SK-N-SH treated with all-trans-retinoic acid at 6 μM for 48 hours (cell line): ENCODE measurements around the gene TCF25.

ENCODE experiments used
- ATAC-seq: fragments of 200-7000 bp; cut with Tn5 transposase; 3 replicates; pipeline ENCODE4 v1.9.1; 2020; ENCODE audit warnings: mild to moderate bottlenecking, moderate library complexity
- CSDC2 ChIP-seq: fragments of 250-450 bp; sonication (Bioruptor Pico); IDR thresholded peaks from 2 replicates; pipeline ENCODE4 v1.5.0; 2020; ENCODE audit warnings: mild to moderate bottlenecking, moderate library complexity
- ESRRG ChIP-seq: fragments of 250-450 bp; sonication (Bioruptor Pico); IDR thresholded peaks from 2 replicates; pipeline ENCODE4 v1.6.1; 2021; ENCODE audit warnings: mild to moderate bottlenecking
- PPARA ChIP-seq: fragments of 250-450 bp; sonication (Bioruptor Pico); IDR thresholded peaks from 2 replicates; pipeline ENCODE4 v1.5.0; 2020; ENCODE audit warnings: mild to moderate bottlenecking, borderline replicate concordance
- RARB ChIP-seq: fragments of 250-450 bp; sonication (Bioruptor Pico); IDR thresholded peaks from 2 replicates; pipeline ENCODE4 v1.8.0; 2021; ENCODE audit warnings: mild to moderate bottlenecking, moderate library complexity
- SNAI2 ChIP-seq: fragments of 250-450 bp; sonication (Bioruptor Pico); IDR thresholded peaks from 2 replicates; pipeline ENCODE4 v1.5.0; 2020; ENCODE audit warnings: mild to moderate bottlenecking, moderate library complexity
- TCF4 ChIP-seq: fragments of 250-450 bp; sonication (Bioruptor Pico); IDR thresholded peaks from 2 replicates; pipeline ENCODE4 v1.8.0; 2021; ENCODE audit warnings: mild to moderate bottlenecking, moderate library complexity, borderline replicate concordance
- TOX ChIP-seq: fragments of 250-450 bp; sonication (Bioruptor Pico); IDR thresholded peaks from 2 replicates; pipeline ENCODE4 v1.8.0; 2021; ENCODE audit warnings: mild to moderate bottlenecking, moderate library complexity, borderline replicate concordance
- ZC3H10 ChIP-seq: fragments of 250-450 bp; sonication (Bioruptor Pico); IDR thresholded peaks from 2 replicates; pipeline ENCODE4 v1.5.1; 2021; ENCODE audit warnings: mild to moderate bottlenecking, moderate library complexity
- ZFP3 ChIP-seq: fragments of 250-450 bp; sonication (Bioruptor Pico); IDR thresholded peaks from 2 replicates; pipeline ENCODE4 v1.5.0; 2020; ENCODE audit warnings: mild to moderate bottlenecking, moderate library complexity
- ZFP30 ChIP-seq: fragments of 450-650 bp; formaldehyde crosslinking; IDR thresholded peaks from 2 replicates; pipeline ENCODE4 v1.5.0; 2022; ENCODE audit warnings: mild to moderate bottlenecking, moderate library complexity
- ZNF565 ChIP-seq: fragments of 450-650 bp; formaldehyde crosslinking; conservative IDR thresholded peaks from 2 replicates; pipeline ENCODE4 v1.5.0; 2020; ENCODE audit warnings: low read depth, mild to moderate bottlenecking, moderate library complexity
- ZNF8 ChIP-seq: fragments of 450-650 bp; formaldehyde crosslinking; IDR thresholded peaks from 2 replicates; pipeline ENCODE4 v1.5.0; 2020; ENCODE audit warnings: mild to moderate bottlenecking, moderate library complexity
- TF ChIP-seq, protein P1 (sequence below): fragments of 250-450 bp; sonication (Bioruptor Pico); IDR thresholded peaks from 2 replicates; pipeline ENCODE4 v1.8.0; 2021; ENCODE audit warnings: low read depth, mild to moderate bottlenecking, moderate library complexity, borderline replicate concordance
- TF ChIP-seq, protein P2 (sequence below): fragments of 250-450 bp; sonication (Bioruptor Pico); IDR thresholded peaks from 2 replicates; pipeline ENCODE4 v1.5.1; 2021; ENCODE audit warnings: mild to moderate bottlenecking, moderate library complexity
- TF ChIP-seq, protein P3 (sequence below): fragments of 250-450 bp; sonication (Bioruptor Pico); IDR thresholded peaks from 2 replicates; pipeline ENCODE4 v1.8.0; 2020; ENCODE audit warnings: mild to moderate bottlenecking, moderate library complexity, borderline replicate concordance
- TF ChIP-seq, protein P4 (sequence below): fragments of 250-450 bp; sonication (Bioruptor Pico); IDR thresholded peaks from 2 replicates; pipeline ENCODE4 v1.5.0; 2020; ENCODE audit warnings: mild to moderate bottlenecking, moderate library complexity
- TF ChIP-seq, protein P5 (sequence below): fragments of 250-450 bp; sonication (Bioruptor Pico); IDR thresholded peaks from 2 replicates; pipeline ENCODE4 v1.5.1; 2020; ENCODE audit warnings: low read depth, mild to moderate bottlenecking, moderate library complexity

The TCF25 gene

DNA sequence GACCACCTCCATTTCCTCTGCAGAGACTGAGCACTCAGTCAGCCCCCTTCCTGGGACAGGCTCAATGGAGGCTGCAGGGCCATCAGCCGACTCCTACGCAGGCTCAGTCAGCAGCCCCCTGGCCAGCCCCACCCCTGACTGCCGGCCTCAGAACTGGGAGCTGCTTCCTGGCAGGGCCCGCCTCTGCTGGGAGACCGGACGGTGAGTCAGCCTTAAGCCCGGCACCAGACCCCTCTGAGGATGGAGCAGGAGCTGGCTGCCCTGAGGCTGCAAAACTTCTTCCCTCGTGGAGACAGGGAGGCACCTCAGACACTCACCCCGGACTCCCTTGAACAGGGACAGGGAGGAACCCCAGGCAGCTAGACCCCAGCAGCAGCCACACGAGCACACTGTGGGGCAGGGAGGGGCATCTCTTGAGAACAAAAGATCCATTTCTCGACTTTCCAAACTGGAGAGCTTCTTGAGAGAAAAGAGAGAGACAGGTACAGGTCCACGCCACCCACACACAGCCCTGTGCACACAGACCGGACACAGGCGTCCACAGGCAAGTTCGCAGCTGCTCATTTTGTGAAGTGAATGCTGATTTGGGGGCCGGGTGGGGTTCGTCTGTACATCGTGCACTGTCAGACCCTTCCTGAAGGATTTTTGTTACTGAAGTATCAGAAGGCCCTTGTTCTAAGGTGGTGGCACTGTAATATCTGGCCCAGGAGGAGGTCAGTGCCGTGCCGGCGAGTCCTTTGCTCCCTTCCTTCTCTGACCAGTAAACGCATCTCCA is 48.5 kb downstream of the TCF25 start:
- TF ChIP-seq PPARA (no peak), RARB (CRISPR knock-in tag) (no peak), ZNF8 (CRISPR knock-in tag) (no peak), ZFP30 (CRISPR knock-in tag) (no peak), ZFP3 (CRISPR knock-in tag) (peak; percentile 93), CSDC2 (no peak)
- TF ChIP-seq, protein P1, sequence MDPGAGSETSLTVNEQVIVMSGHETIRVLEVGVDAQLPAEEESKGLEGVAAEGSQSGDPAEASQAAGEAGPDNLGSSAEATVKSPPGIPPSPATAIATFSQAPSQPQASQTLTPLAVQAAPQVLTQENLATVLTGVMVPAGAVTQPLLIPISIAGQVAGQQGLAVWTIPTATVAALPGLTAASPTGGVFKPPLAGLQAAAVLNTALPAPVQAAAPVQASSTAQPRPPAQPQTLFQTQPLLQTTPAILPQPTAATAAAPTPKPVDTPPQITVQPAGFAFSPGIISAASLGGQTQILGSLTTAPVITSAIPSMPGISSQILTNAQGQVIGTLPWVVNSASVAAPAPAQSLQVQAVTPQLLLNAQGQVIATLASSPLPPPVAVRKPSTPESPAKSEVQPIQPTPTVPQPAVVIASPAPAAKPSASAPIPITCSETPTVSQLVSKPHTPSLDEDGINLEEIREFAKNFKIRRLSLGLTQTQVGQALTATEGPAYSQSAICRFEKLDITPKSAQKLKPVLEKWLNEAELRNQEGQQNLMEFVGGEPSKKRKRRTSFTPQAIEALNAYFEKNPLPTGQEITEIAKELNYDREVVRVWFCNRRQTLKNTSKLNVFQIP (CRISPR knock-in tag): no peak
- TF ChIP-seq, protein P2, sequence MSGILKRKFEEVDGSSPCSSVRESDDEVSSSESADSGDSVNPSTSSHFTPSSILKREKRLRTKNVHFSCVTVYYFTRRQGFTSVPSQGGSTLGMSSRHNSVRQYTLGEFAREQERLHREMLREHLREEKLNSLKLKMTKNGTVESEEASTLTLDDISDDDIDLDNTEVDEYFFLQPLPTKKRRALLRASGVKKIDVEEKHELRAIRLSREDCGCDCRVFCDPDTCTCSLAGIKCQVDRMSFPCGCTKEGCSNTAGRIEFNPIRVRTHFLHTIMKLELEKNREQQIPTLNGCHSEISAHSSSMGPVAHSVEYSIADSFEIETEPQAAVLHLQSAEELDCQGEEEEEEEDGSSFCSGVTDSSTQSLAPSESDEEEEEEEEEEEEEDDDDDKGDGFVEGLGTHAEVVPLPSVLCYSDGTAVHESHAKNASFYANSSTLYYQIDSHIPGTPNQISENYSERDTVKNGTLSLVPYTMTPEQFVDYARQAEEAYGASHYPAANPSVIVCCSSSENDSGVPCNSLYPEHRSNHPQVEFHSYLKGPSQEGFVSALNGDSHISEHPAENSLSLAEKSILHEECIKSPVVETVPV (CRISPR knock-in tag): no peak
- TF ChIP-seq, protein P3, sequence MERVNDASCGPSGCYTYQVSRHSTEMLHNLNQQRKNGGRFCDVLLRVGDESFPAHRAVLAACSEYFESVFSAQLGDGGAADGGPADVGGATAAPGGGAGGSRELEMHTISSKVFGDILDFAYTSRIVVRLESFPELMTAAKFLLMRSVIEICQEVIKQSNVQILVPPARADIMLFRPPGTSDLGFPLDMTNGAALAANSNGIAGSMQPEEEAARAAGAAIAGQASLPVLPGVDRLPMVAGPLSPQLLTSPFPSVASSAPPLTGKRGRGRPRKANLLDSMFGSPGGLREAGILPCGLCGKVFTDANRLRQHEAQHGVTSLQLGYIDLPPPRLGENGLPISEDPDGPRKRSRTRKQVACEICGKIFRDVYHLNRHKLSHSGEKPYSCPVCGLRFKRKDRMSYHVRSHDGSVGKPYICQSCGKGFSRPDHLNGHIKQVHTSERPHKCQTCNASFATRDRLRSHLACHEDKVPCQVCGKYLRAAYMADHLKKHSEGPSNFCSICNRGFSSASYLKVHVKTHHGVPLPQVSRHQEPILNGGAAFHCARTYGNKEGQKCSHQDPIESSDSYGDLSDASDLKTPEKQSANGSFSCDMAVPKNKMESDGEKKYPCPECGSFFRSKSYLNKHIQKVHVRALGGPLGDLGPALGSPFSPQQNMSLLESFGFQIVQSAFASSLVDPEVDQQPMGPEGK (CRISPR knock-in tag): peak; percentile 39; the same call in 1 of the 2 replicates
- ATAC-seq: peak; percentile 77

DNA sequence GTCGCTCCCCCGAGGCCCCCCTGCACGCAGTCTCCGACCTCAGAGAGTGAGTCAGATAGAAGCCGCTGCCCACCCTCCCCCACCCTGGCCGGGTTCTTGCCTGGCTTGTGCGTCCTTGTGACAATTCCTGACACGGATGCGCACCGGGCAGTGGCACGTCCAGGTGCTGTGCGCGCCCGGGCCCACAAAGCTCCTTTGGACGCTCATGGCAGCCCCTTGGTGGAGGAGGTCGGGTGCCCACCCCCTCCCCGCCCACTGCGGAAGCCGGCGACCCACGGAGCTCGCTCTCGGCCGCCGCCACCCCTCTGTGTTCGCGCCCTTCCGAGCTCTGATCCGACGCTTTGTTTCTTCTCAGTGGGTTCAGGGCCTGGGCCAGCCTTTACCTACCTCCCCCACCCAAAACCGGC is 49.1 kb downstream of the TCF25 start:
- peak; percentile 58 for ATAC-seq
- TF ChIP-seq CSDC2: no peak
- no peak for TF ChIP-seq TOX (CRISPR knock-in tag)
- TF ChIP-seq, protein P4, sequence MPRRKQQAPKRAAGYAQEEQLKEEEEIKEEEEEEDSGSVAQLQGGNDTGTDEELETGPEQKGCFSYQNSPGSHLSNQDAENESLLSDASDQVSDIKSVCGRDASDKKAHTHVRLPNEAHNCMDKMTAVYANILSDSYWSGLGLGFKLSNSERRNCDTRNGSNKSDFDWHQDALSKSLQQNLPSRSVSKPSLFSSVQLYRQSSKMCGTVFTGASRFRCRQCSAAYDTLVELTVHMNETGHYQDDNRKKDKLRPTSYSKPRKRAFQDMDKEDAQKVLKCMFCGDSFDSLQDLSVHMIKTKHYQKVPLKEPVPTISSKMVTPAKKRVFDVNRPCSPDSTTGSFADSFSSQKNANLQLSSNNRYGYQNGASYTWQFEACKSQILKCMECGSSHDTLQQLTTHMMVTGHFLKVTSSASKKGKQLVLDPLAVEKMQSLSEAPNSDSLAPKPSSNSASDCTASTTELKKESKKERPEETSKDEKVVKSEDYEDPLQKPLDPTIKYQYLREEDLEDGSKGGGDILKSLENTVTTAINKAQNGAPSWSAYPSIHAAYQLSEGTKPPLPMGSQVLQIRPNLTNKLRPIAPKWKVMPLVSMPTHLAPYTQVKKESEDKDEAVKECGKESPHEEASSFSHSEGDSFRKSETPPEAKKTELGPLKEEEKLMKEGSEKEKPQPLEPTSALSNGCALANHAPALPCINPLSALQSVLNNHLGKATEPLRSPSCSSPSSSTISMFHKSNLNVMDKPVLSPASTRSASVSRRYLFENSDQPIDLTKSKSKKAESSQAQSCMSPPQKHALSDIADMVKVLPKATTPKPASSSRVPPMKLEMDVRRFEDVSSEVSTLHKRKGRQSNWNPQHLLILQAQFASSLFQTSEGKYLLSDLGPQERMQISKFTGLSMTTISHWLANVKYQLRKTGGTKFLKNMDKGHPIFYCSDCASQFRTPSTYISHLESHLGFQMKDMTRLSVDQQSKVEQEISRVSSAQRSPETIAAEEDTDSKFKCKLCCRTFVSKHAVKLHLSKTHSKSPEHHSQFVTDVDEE (CRISPR knock-in tag): no peak
- TF ChIP-seq ZC3H10 (CRISPR knock-in tag): no peak
- TF ChIP-seq, protein P1 (CRISPR knock-in tag): no peak
- TF ChIP-seq, protein P3 (CRISPR knock-in tag): peak; percentile 35; the same call in 1 of the 2 replicates

DNA sequence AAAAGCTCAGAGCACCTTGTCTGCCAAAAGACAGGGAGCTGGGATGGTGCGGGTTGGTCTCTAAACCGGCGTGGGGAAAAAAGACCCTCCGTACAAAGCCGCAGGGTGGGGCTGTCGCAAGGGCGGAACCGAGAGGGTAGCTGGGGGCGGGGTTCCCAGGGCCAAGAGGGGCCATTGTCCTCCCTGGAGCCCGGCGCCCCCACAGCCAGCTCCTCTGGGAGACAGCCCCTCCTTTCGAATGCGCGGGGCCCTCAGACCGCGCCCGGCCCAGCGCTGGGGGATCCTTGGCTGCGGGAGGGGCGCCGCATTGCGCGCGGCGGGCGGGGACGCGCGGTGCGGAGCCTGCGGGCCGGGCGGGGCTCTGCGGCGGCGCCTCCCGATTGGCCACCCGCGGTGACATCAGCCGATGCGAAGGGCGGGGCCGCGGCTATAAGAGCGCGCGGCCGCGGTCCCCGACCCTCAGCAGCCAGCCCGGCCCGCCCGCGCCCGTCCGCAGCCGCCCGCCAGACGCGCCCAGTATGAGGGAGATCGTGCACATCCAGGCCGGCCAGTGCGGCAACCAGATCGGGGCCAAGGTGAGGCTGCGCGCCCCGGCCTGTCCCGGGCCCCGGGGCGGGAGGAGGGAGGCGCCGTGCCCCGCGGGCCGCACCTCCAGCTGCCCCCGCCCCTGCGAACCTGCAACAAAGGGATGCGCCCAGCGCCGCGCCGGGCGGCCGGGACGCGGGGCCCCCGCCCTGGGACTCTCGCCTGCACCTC is 49.7 kb downstream of the TCF25 start, which contains the start of gene TUBB3:
TUBB3 (plus strand) TSS at position 459 of the 756 bp plus-strand sequence; CDS start at position 519, 60 bp downstream.
- ATAC-seq: peak; percentile 28
- TF ChIP-seq, protein P2 (CRISPR knock-in tag): no peak
- TF ChIP-seq, protein P5, sequence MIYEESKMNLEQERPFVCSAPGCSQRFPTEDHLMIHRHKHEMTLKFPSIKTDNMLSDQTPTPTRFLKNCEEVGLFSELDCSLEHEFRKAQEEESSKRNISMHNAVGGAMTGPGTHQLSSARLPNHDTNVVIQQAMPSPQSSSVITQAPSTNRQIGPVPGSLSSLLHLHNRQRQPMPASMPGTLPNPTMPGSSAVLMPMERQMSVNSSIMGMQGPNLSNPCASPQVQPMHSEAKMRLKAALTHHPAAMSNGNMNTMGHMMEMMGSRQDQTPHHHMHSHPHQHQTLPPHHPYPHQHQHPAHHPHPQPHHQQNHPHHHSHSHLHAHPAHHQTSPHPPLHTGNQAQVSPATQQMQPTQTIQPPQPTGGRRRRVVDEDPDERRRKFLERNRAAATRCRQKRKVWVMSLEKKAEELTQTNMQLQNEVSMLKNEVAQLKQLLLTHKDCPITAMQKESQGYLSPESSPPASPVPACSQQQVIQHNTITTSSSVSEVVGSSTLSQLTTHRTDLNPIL (CRISPR knock-in tag): no peak
- TF ChIP-seq, protein P1 (CRISPR knock-in tag): no peak
- no peak for TF ChIP-seq TCF4 (CRISPR knock-in tag)
- no peak for TF ChIP-seq TOX (CRISPR knock-in tag)
- TF ChIP-seq ZNF8 (CRISPR knock-in tag): no peak
- no peak for TF ChIP-seq SNAI2 (CRISPR knock-in tag)
- TF ChIP-seq RARB (CRISPR knock-in tag): no peak
- no peak for TF ChIP-seq PPARA
- no peak for TF ChIP-seq ESRRG (CRISPR knock-in tag)
- no peak for TF ChIP-seq ZC3H10 (CRISPR knock-in tag)
- no peak for TF ChIP-seq ZNF565
